A549 (cell line): ENCODE data around the gene SH3PXD2A. TPM values are rescaled to one million over a fixed set of nuclear protein-coding genes. Genes with fewer than 3 reads are reported as not detected.

Source experiments
- ATAC-seq, 2 experiments: fragments of 200-7000 bp in 1 of 2; fragments of >200 bp in 1 of 2; cut with Nextera tagmentation in 1 of 2; cut with Tn5 transposase in 1 of 2; 3 replicates each; pipeline versions ENCODE4 v1.8.0 to v1.9.1; 2018 to 2020; ENCODE audit warnings: mild to moderate bottlenecking in 1 of 2, moderate library complexity in 1 of 2
- CTCF ChIA-PET: fragments of 300-600 bp; sonication (Branson Sonifier 250); formaldehyde crosslinking; extraction: SDS; loops from one replicate; lab custom pipeline; 2021; ENCODE audit warnings: antibody characterized with exemption, inconsistent platforms; lab: Yijun Ruan, JAX
- POLR2A ChIA-PET: fragments of 350-600 bp; formaldehyde crosslinking; extraction: SDS; loops from one replicate; lab custom pipeline; 2021; ENCODE audit warnings: antibody characterized with exemption, inconsistent platforms; lab: Yijun Ruan, JAX
- DNase-seq, 2 experiments: peaks; one replicate each; pipeline versions ENCODE4 v3.0.0 to v3.0.0-alpha.2; 2011 to 2016; ENCODE audit warnings: low read depth in 1 of 2, low spot score in 1 of 2
- FAIRE-seq: peaks from 2 replicates; lab custom pipeline; 2011; peaks lifted over from hg19 to GRCh38; lab: Jason Lieb, UNC
- H3K27ac ChIP-seq, 2 experiments: fragments of >200 bp; sonication (Bioruptor Twin); formaldehyde crosslinking; 3 replicates each; pipeline ENCODE4 v1.5.1; 2016 to 2017
- H3K4me1 ChIP-seq: fragments of >200 bp; sonication (Bioruptor Twin); formaldehyde crosslinking; 3 replicates; pipeline ENCODE4 v1.6.1; 2016
- H3K4me2 ChIP-seq: fragments of >200 bp; sonication (Bioruptor Twin); formaldehyde crosslinking; 3 replicates; pipeline ENCODE4 v1.6.1; 2016
- H3K4me3 ChIP-seq: fragments of >200 bp; sonication (Bioruptor Twin); formaldehyde crosslinking; 3 replicates; pipeline ENCODE4 v1.5.1; 2016
- H3K9me3 ChIP-seq: fragments of >200 bp; sonication (Bioruptor Twin); formaldehyde crosslinking; 3 replicates; pipeline ENCODE4 v1.6.1; 2016
- BHLHE40 ChIP-seq: IDR thresholded peaks from 2 replicates; pipeline ENCODE4 v1.6.1; 2012; ENCODE audit warnings: low read depth, low read length, inconsistent platforms
- CHD2 ChIP-seq: fragments of 150-350 bp; IDR thresholded peaks from 2 replicates; pipeline ENCODE4 v1.6.1; 2014; ENCODE audit warnings: low read length; ENCODE audit not compliant: partially characterized antibody
- ELK1 ChIP-seq: fragments of 150-350 bp; IDR thresholded peaks from 2 replicates; pipeline ENCODE4 v1.6.1; 2014; ENCODE audit warnings: low read depth, mild to moderate bottlenecking, low read length
- ESRRA ChIP-seq: fragments of 150-350 bp; IDR thresholded peaks from 2 replicates; pipeline ENCODE4 v1.6.1; 2014; ENCODE audit warnings: mild to moderate bottlenecking, low read length, borderline replicate concordance
- FOSB ChIP-seq: fragments of 250-450 bp; sonication (Bioruptor Pico); IDR thresholded peaks from 2 replicates; pipeline ENCODE4 v1.5.0; 2020; ENCODE audit warnings: mild to moderate bottlenecking, moderate library complexity
- FOSL2 ChIP-seq, 2 experiments: fragments of 450-650 bp in 1 of 2; fragments of >200 bp in 1 of 2; sonication (Bioruptor Twin) in 1 of 2; formaldehyde crosslinking; IDR thresholded peaks; 2 replicates each; pipeline versions ENCODE4 v1.5.0 to v1.6.1; 2016 to 2020; ENCODE audit warnings: mild to moderate bottlenecking in 1 of 2, moderate library complexity in 1 of 2
- HDAC2 ChIP-seq: fragments of 200-600 bp; sonication (generic); IDR thresholded peaks from 2 replicates; pipeline ENCODE4 v1.6.1; 2016
- HES2 ChIP-seq: fragments of >200 bp; sonication (Bioruptor Twin); formaldehyde crosslinking; IDR thresholded peaks from 2 replicates; pipeline ENCODE4 v1.6.1; 2016
- HMGXB4 ChIP-seq: fragments of 250-450 bp; sonication (Bioruptor Pico); IDR thresholded peaks from 2 replicates; pipeline ENCODE4 v1.5.0; 2021; ENCODE audit warnings: mild to moderate bottlenecking, moderate library complexity, borderline replicate concordance
- JUN ChIP-seq, 2 experiments: fragments of >200 bp; sonication (Bioruptor Twin); formaldehyde crosslinking; IDR thresholded peaks; 2 replicates in 1 of 2; 3 replicates in 1 of 2; pipeline ENCODE4 v1.6.1; 2016 to 2017
- JUNB ChIP-seq: fragments of >200 bp; sonication (Bioruptor Twin); formaldehyde crosslinking; IDR thresholded peaks from 2 replicates; pipeline ENCODE4 v1.6.1; 2016
- KDM1A ChIP-seq: fragments of 200-600 bp; sonication (generic); IDR thresholded peaks from 2 replicates; pipeline ENCODE4 v1.6.1; 2016; ENCODE audit warnings: low read depth, mild to moderate bottlenecking
- KDM5A ChIP-seq: fragments of 200-600 bp; sonication (generic); IDR thresholded peaks from 2 replicates; pipeline ENCODE4 v1.6.1; 2016; ENCODE audit warnings: antibody characterized with exemption, mild to moderate bottlenecking
- MAFK ChIP-seq: fragments of 450-650 bp; IDR thresholded peaks from 2 replicates; pipeline ENCODE4 v1.6.1; 2014; ENCODE audit not compliant: partially characterized antibody
- MYC ChIP-seq: IDR thresholded peaks from 2 replicates; pipeline ENCODE4 v1.6.1; 2012; ENCODE audit warnings: mild to moderate bottlenecking, inconsistent platforms, low read length, improper control_type of control experiment, borderline replicate concordance
- NFE2L2 ChIP-seq: fragments of 150-350 bp; conservative IDR thresholded peaks from 2 replicates; pipeline ENCODE4 v1.6.1; 2014; ENCODE audit warnings: low read length
- PHF8 ChIP-seq: fragments of 200-600 bp; sonication (generic); IDR thresholded peaks from 2 replicates; pipeline ENCODE4 v1.6.1; 2016; ENCODE audit warnings: low read depth, mild to moderate bottlenecking, antibody characterized with exemption, moderate library complexity, borderline replicate concordance
- POLR2A ChIP-seq: IDR thresholded peaks from 2 replicates; pipeline ENCODE4 v1.6.1; 2012; ENCODE audit warnings: mild to moderate bottlenecking, low read length
- POLR2AphosphoS2 ChIP-seq: conservative IDR thresholded peaks from 2 replicates; pipeline ENCODE4 v1.6.1; 2012; ENCODE audit warnings: low read length, improper control_type of control experiment, inconsistent platforms
- SMC3 ChIP-seq: fragments of >200 bp; sonication (Bioruptor Twin); formaldehyde crosslinking; IDR thresholded peaks from 3 replicates; pipeline ENCODE4 v1.6.1; 2018; ENCODE audit warnings: inconsistent platforms
- SREBF2 ChIP-seq: fragments of 450-650 bp; IDR thresholded peaks from 2 replicates; pipeline ENCODE4 v1.6.1; 2014; ENCODE audit warnings: mild to moderate bottlenecking, moderate library complexity
- TP53 ChIP-seq: fragments of 250-450 bp; sonication (Bioruptor Pico); IDR thresholded peaks from 2 replicates; pipeline ENCODE4 v1.5.0; 2021; ENCODE audit warnings: mild to moderate bottlenecking, moderate library complexity
- ZC3H11A ChIP-seq: fragments of 450-650 bp; IDR thresholded peaks from 2 replicates; pipeline ENCODE4 v1.6.1; 2014; ENCODE audit warnings: antibody characterized with exemption, mild to moderate bottlenecking
- WGBS: methylation state at CpG from one replicate; pipeline ENCODE4 v1.1.6; 2017; ENCODE audit errors: missing lambda C conversion rate; 5-methylcytosine and 5-hydroxymethylcytosine counted together
- polyA plus RNA-seq, 4 experiments: library from polyadenylated mRNA; depleted of rRNA in 3 of 4; stranded (reverse); fragments of >200 nt; fragmentation: RNase III in 1 of 4; extraction: RNeasy Plus Mini Kit Qiagen cat#74134 plus additional on column Dnase treatment in 1 of 4; gene quantifications; 2 replicates in 3 of 4; 3 replicates in 1 of 4; pipeline ENCODE4 v1.2.3, GENCODE V29; 2011 to 2017

SH3PXD2A gene
- polyA plus RNA-seq, 2 of the 4 experiments (the other 2 are of a cell fraction), result 2.4 to 3.9 TPM

- no peak for TF ChIP-seq NFE2L2
- TF ChIP-seq FOSB (CRISPR knock-in tag), result no peak
- no peak for TF ChIP-seq POLR2A
- CTCF ChIA-PET, result interaction anchor here (0.8 to 4.9 kb wide), 7 partner anchors 8 to 164 kb away, joined by 3 to 44 read pairs (median 5); partner anchors contain the start of gene SH3PXD2A
- 82% methylated on average over 17 of the region's 17 CpGs for WGBS
Observed at GRCh38 chr10:103720328-103720963, 134.9 kb downstream of the SH3PXD2A start.

GRCh38 chr10:103719036-103719435 is 136.3 kb downstream of the SH3PXD2A start:
- H3K9me3 ChIP-seq, result no peaks in the 10 kb centered on the region
- ChIA-PET POLR2A (no interaction called here), CTCF (interaction anchor here (0.7 to 3.7 kb wide), 6 partner anchors 33 to 165 kb away, joined by 3 to 18 read pairs (median 5); partner anchors contain the start of gene SH3PXD2A)
- H3K4me3 ChIP-seq, result no peak overlapping the region
- no peak overlapping the region for H3K4me2 ChIP-seq
- peaks cover 13% of the 10 kb centered on the region; the same call in 2 of the 3 replicates for H3K4me1 ChIP-seq
- TF ChIP-seq KDM1A (no peak), ESRRA (no peak), MAFK (no peak), JUNB (no peak), HES2 (no peak), FOSB (CRISPR knock-in tag) (no peak), SMC3 (no peak), KDM5A (no peak), ZC3H11A (no peak), ELK1 (no peak), JUN (IDR thresholded peaks at IDR 0.05) (no peak), BHLHE40 (no peak), POLR2AphosphoS2 (no peak), PHF8 (no peak), HDAC2 (no peak)
- ATAC-seq, result no peak
- 86% methylated on average over 4 of the region's 5 CpGs for WGBS
- DNase-seq, result no peak
- no peak for FAIRE-seq
- H3K27ac ChIP-seq, result no peak overlapping the region

More at GRCh38 chr10:103720328-103720963, 134.9 kb downstream of the SH3PXD2A start:
- ATAC-seq, result no peak
- DNase-seq, result no peak
- no peak for FAIRE-seq
- Histone ChIP-seq H3K27ac (no peak overlapping the region), H3K9me3 (no peaks in the 10 kb centered on the region), H3K4me2 (no peak overlapping the region), H3K4me1 (peaks cover 11% of the 10 kb centered on the region; the same call in 2 of the 3 replicates), H3K4me3 (no peak overlapping the region)
- POLR2A ChIA-PET, result no interaction called here

GRCh38 chr10:103718247-103718620 is 137.1 kb downstream of the SH3PXD2A start:
- ChIA-PET CTCF (interaction anchor here (0.9 to 3.7 kb wide), 6 partner anchors 41 to 169 kb away, joined by 3 to 18 read pairs (median 8); partner anchors contain the start of gene SH3PXD2A), POLR2A (no interaction called here)
- Histone ChIP-seq H3K4me3 (no peak overlapping the region), H3K27ac (no peak overlapping the region), H3K9me3 (no peaks in the 10 kb centered on the region), H3K4me2 (no peak overlapping the region), H3K4me1 (peaks cover 13% of the 10 kb centered on the region; the same call in 2 of the 3 replicates)
- no peak for ATAC-seq
- WGBS, result 90% methylated on average over 4 of the region's 4 CpGs
- no peak for FAIRE-seq
- no peak for DNase-seq
- TF ChIP-seq CHD2 (no peak), FOSL2 (IDR thresholded peaks at IDR 0.05) (no peak), FOSL2 (CRISPR knock-in tag; IDR thresholded peaks at IDR 0.05) (no peak), NFE2L2 (no peak), TP53 (CRISPR knock-in tag) (no peak), SREBF2 (no peak), HMGXB4 (CRISPR knock-in tag) (no peak), MYC (no peak), ESRRA (no peak)
- TF ChIP-seq, all 56 proteins: peak for 0
